CD4-positive, alpha-beta memory T cell (primary cell): Measurements from ENCODE around the gene GALNT13. TPM values are rescaled to one million over a fixed set of nuclear protein-coding genes. Genes with fewer than 3 reads are reported as not detected.

ENCODE experiments used
- CTCF ChIA-PET: fragments of 350-600 bp; sonication (Branson Sonifier 250); formaldehyde crosslinking; loops from one replicate; lab custom pipeline; 2021; ENCODE audit warnings: inconsistent platforms; ENCODE audit not compliant: partially characterized antibody; lab: Charles Lee
- POLR2A ChIA-PET: fragments of 350-600 bp; sonication (Branson Sonifier 250); formaldehyde crosslinking; loops from one replicate; lab custom pipeline; 2021; ENCODE audit not compliant: partially characterized antibody; lab: Charles Lee
- DNase-seq, 5 donors: peaks; one replicate each; pipeline versions ENCODE4 v3.0.0 to v3.0.0-alpha.2; 2020 to 2022; ENCODE audit warnings: mixed read lengths in 1 of 5
- H3K27ac ChIP-seq: one replicate; pipeline ENCODE4 v1.7.0; 2013; ENCODE audit warnings: low read depth, low read length
- H3K27me3 ChIP-seq: 2 replicates; pipeline ENCODE4 v1.7.0; 2013; ENCODE audit warnings: mild to moderate bottlenecking, low read length, moderate library complexity; ENCODE audit not compliant: insufficient read depth
- H3K36me3 ChIP-seq: 2 replicates; pipeline ENCODE4 v1.7.0; 2013; ENCODE audit warnings: mild to moderate bottlenecking, low read length, moderate library complexity; ENCODE audit not compliant: insufficient read depth
- H3K4me1 ChIP-seq: 2 replicates; pipeline ENCODE4 v1.7.0; 2013; ENCODE audit warnings: mild to moderate bottlenecking, low read length, moderate library complexity; ENCODE audit not compliant: insufficient read depth
- H3K4me3 ChIP-seq, 2 donors: one replicate each; pipeline ENCODE4 v1.7.0; 2013; ENCODE audit warnings: low read length in 2 of 2, mild to moderate bottlenecking in 1 of 2
- H3K9me3 ChIP-seq, 2 donors: one replicate each; pipeline ENCODE4 v1.7.0; 2013; ENCODE audit warnings: low read length in 2 of 2, control low read depth in 1 of 2; ENCODE audit not compliant: control insufficient read depth in 1 of 2
- H3K27ac Mint-ChIP-seq, 7 donors: one replicate each; pipeline ENCODE4 v1.8.0; 2020 to 2021; ENCODE audit warnings: mixed read lengths in 7 of 7, mild to moderate bottlenecking in 6 of 7, inconsistent platforms in 3 of 7, moderate library complexity in 3 of 7
- H3K27me3 Mint-ChIP-seq, 2 donors: one replicate each; pipeline ENCODE4 v1.8.0; 2020 to 2021; ENCODE audit warnings: mixed read lengths in 2 of 2
- H3K36me3 Mint-ChIP-seq, 2 donors: one replicate each; pipeline ENCODE4 v1.8.0; 2020 to 2021; ENCODE audit warnings: mixed read lengths in 2 of 2, inconsistent platforms in 1 of 2, mild to moderate bottlenecking in 1 of 2
- H3K4me1 Mint-ChIP-seq, 4 donors: one replicate each; pipeline ENCODE4 v1.8.0; 2020 to 2021; ENCODE audit warnings: mixed read lengths in 4 of 4, mild to moderate bottlenecking in 1 of 4
- H3K4me3 Mint-ChIP-seq, 8 donors: one replicate each; pipeline ENCODE4 v1.8.0; 2020 to 2021; ENCODE audit warnings: mixed read lengths in 8 of 8, mild to moderate bottlenecking in 7 of 8, moderate library complexity in 6 of 8, inconsistent platforms in 3 of 8
- H3K9me3 Mint-ChIP-seq, 8 donors: one replicate each; pipeline ENCODE4 v1.8.0; 2020 to 2021; ENCODE audit warnings: mixed read lengths in 8 of 8, mild to moderate bottlenecking in 5 of 8, inconsistent platforms in 3 of 8, moderate library complexity in 1 of 8
- intact Hi-C: fragments of 100-400 bp; cut with micrococcal nuclease; formaldehyde crosslinking; loops from one replicate; pipeline ENCODE4 v1.15.1; 2023
- polyA plus RNA-seq, 2 donors: library from polyadenylated mRNA; unstranded; fragments of 300-500 nt; fragmentation: Illumina TruSeq; gene quantifications; one replicate each; pipeline ENCODE4 v1.2.3, GENCODE V29; 2021
- total RNA-seq, 2 experiments: library from RNA; stranded (reverse); gene quantifications; one replicate each; pipeline ENCODE4 v1.2.3, GENCODE V29; 2021

GALNT13 gene
- total and polyA plus RNA-seq, 4 experiments from 2014 or later, result 0.79 TPM; not detected in 3

DNA sequence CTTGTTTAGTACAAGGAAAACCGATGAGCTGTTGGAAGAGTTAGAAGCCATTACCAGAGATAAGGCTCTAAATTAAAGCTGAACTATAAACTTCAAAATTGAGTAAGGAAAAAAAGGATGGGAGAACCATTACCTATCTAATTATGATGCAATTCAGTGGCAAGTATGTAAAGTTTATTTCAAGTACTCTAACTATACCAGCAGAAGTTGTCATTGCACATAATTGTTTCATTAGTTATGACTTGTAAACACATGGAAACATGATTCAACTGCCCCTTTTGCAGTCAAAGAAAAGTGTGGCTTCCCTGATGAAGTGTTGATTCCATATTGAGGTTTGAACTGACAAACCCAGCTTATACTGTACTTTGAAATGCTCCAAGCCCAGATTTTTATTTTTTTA, 502.7 kb downstream of the GALNT13 start:
- no peak overlapping the region for H3K27ac ChIP-seq
- Mint-ChIP-seq H3K4me1 (no peaks in the 10 kb centered on the region), H3K9me3 (peaks cover 0 to 11% (median 3%) of the 10 kb centered on the region in 8 donors), H3K27ac (no peak overlapping the region), H3K4me3 (no peak overlapping the region), H3K36me3 (no peaks in the 10 kb centered on the region), H3K27me3 (no peaks in the 10 kb centered on the region)
- H3K27me3 ChIP-seq, result no peaks in the 10 kb centered on the region
- no peaks in the 10 kb centered on the region for H3K4me1 ChIP-seq
- H3K4me3 ChIP-seq, result no peak overlapping the region
- intact Hi-C loops, result no loop called here
- H3K36me3 ChIP-seq, result no peaks in the 10 kb centered on the region
- CTCF ChIA-PET, result no interaction called here
- no peak for DNase-seq
- no peaks in the 10 kb centered on the region for H3K9me3 ChIP-seq
- POLR2A ChIA-PET, result no interaction called here

DNA sequence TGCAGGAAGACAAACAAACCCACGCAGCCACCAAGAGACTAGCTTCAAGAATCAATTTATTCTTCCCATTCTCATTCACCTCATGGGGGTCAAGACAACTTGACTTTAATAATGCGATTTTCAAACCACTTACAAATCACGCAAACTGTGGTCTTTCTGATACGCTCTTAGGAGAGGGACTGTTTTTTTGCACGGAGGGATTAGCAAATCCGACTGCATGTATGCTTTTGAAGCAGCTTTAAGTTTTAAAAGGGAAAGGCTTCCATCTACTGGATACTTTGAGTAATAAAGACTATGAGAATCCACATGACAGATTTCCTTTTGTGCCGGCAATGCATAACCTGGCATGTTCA, 503.8 kb downstream of the GALNT13 start:
- POLR2A ChIA-PET, result no interaction called here
- intact Hi-C loops, result no loop called here
- Mint-ChIP-seq H3K27me3 (no peaks in the 10 kb centered on the region), H3K36me3 (no peaks in the 10 kb centered on the region), H3K9me3 (peaks cover 0 to 11% (median 1%) of the 10 kb centered on the region in 8 donors), H3K27ac (no peak overlapping the region), H3K4me3 (no peak overlapping the region), H3K4me1 (no peaks in the 10 kb centered on the region)
- Histone ChIP-seq H3K27me3 (no peaks in the 10 kb centered on the region), H3K27ac (no peak overlapping the region), H3K4me1 (no peaks in the 10 kb centered on the region), H3K9me3 (no peaks in the 10 kb centered on the region), H3K36me3 (no peaks in the 10 kb centered on the region), H3K4me3 (no peak overlapping the region)
- CTCF ChIA-PET, result no interaction called here
- DNase-seq, result no peak

DNA sequence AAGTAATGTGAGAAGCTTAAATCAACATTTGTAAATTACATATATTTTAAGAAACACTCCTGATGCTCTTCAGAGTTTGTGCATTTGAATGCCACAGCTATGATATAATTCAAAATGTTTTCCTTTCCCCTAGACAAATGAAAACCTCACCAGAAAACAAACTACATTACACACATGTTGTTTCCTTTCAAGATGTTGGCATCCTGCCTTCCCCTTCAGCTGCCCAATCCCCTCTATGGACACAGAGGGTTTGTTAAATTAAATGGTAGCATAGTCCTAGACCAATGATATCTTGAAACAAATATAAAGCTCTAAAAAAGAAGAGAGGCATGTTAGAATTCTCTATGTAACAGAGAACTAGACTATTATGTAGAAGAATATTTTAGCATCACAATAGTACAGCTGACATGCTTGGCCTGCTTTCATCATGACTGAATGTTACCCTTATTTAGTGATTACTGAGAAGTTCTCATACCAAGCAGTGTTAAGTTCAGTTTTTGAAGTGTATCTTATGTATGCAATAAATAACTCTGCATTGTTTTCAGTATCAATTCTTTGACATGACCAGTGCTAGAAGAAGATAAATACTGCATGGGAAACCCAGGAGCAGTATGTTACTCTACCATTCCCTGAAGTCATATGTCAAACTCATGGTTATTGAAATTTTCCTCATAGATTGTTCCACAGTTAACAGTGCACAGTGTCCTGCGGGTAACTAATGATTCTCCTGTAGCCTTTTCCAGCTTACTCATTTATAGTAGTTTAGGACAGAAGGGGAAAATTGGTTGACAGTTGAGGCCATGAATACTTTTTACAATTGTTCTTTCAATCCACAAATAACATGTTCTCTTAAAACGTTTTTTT, 510.4 kb downstream of the GALNT13 start:
- no peaks in the 10 kb centered on the region for H3K4me1 ChIP-seq
- Mint-ChIP-seq H3K4me1 (no peaks in the 10 kb centered on the region), H3K27me3 (no peaks in the 10 kb centered on the region), H3K4me3 (no peak overlapping the region), H3K9me3 (peaks cover 0 to 7% (median under 1%) of the 10 kb centered on the region in 8 donors), H3K36me3 (no peaks in the 10 kb centered on the region), H3K27ac (no peak overlapping the region)
- no peak overlapping the region for H3K27ac ChIP-seq
- intact Hi-C loops, result no loop called here
- ChIA-PET POLR2A (no interaction called here), CTCF (no interaction called here)
- H3K4me3 ChIP-seq, result no peak overlapping the region
- H3K9me3 ChIP-seq, result no peaks in the 10 kb centered on the region
- no peaks in the 10 kb centered on the region for H3K36me3 ChIP-seq
- H3K27me3 ChIP-seq, result no peaks in the 10 kb centered on the region
- no peak for DNase-seq

- Mint-ChIP-seq H3K27me3 (no peaks in the 10 kb centered on the region), H3K36me3 (no peaks in the 10 kb centered on the region), H3K4me1 (no peaks in the 10 kb centered on the region), H3K27ac (no peak overlapping the region), H3K4me3 (no peak overlapping the region), H3K9me3 (peaks cover 0 to 10% (median 6%) of the 10 kb centered on the region in 8 donors)
- intact Hi-C loops, result no loop called here
- no peaks in the 10 kb centered on the region for H3K4me1 ChIP-seq
- POLR2A ChIA-PET, result no interaction called here
- H3K27me3 ChIP-seq, result no peaks in the 10 kb centered on the region
- H3K4me3 ChIP-seq, result no peak overlapping the region
- CTCF ChIA-PET, result no interaction called here
- H3K36me3 ChIP-seq, result no peaks in the 10 kb centered on the region
- H3K9me3 ChIP-seq, result no peaks in the 10 kb centered on the region
- no peak overlapping the region for H3K27ac ChIP-seq
- no peak for DNase-seq
Measured at GRCh38 chr2:154386186-154386585, 514.5 kb downstream of the GALNT13 start.

GRCh38 chr2:154391051-154391450, 519.3 kb downstream of the GALNT13 start:
- H3K9me3 Mint-ChIP-seq, result peaks cover 0 to 18% (median 9%) of the 10 kb centered on the region in 8 donors
- ChIA-PET CTCF (no interaction called here), POLR2A (no interaction called here)
- H3K27ac ChIP-seq, result no peak overlapping the region
- H3K9me3 ChIP-seq, result no peaks in the 10 kb centered on the region
- H3K4me1 ChIP-seq, result no peaks in the 10 kb centered on the region
- no peaks in the 10 kb centered on the region for H3K27me3 Mint-ChIP-seq
- H3K4me3 Mint-ChIP-seq, result no peak overlapping the region
- no peaks in the 10 kb centered on the region for H3K27me3 ChIP-seq
- no peaks in the 10 kb centered on the region for H3K4me1 Mint-ChIP-seq
- H3K27ac Mint-ChIP-seq, result no peak overlapping the region
- H3K36me3 Mint-ChIP-seq, result no peaks in the 10 kb centered on the region
- DNase-seq, result no peak
- intact Hi-C loops, result no loop called here
- no peak overlapping the region for H3K4me3 ChIP-seq
- H3K36me3 ChIP-seq, result no peaks in the 10 kb centered on the region

GRCh38 chr2:154392256-154392655, 520.5 kb downstream of the GALNT13 start:
- Histone ChIP-seq H3K4me3 (no peak overlapping the region), H3K4me1 (no peaks in the 10 kb centered on the region), H3K36me3 (no peaks in the 10 kb centered on the region), H3K27ac (no peak overlapping the region), H3K9me3 (no peaks in the 10 kb centered on the region), H3K27me3 (no peaks in the 10 kb centered on the region)
- ChIA-PET CTCF (no interaction called here), POLR2A (no interaction called here)
- Mint-ChIP-seq H3K27ac (no peak overlapping the region), H3K4me3 (no peak overlapping the region), H3K27me3 (no peaks in the 10 kb centered on the region), H3K4me1 (no peaks in the 10 kb centered on the region), H3K36me3 (no peaks in the 10 kb centered on the region), H3K9me3 (peaks cover 0 to 18% (median 9%) of the 10 kb centered on the region in 8 donors)
- no peak for DNase-seq
- intact Hi-C loops, result no loop called here

DNA sequence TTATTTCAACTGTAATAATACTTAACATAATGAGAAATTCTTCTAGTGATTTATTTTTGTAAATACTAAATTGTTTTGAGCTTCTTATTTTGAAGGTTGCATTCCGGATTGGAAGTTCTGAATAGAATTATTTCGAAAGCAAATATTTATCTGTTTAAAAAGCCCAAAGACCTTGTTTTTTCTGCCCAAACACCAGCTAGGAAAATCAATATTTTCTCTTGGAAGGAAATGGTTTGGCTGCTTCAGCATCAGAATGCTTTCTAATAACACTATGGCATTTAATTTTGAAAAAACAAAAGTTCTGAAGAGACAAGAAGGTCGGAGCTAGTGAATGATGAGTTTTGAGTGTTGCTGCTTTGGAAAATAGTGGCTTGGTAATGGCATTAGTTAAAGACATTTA, 522.9 kb downstream of the GALNT13 start:
- Mint-ChIP-seq H3K27ac (no peak overlapping the region), H3K36me3 (no peaks in the 10 kb centered on the region), H3K9me3 (peaks cover 0 to 11% (median 8%) of the 10 kb centered on the region in 8 donors), H3K4me1 (no peaks in the 10 kb centered on the region), H3K4me3 (no peak overlapping the region), H3K27me3 (no peaks in the 10 kb centered on the region)
- CTCF ChIA-PET, result no interaction called here
- Histone ChIP-seq H3K27ac (no peak overlapping the region), H3K4me3 (no peak overlapping the region), H3K9me3 (no peaks in the 10 kb centered on the region), H3K36me3 (no peaks in the 10 kb centered on the region), H3K4me1 (no peaks in the 10 kb centered on the region), H3K27me3 (no peaks in the 10 kb centered on the region)
- DNase-seq, result no peak
- intact Hi-C loops, result no loop called here
- POLR2A ChIA-PET, result no interaction called here
